Pulmonary artery endothelial cell (primary cell): ENCODE measurements around the gene C9orf43. TPM values are rescaled to one million over a fixed set of nuclear protein-coding genes. Genes with fewer than 3 reads are reported as not detected.

Source experiments
- DNase-seq: peaks from one replicate; pipeline ENCODE4 v3.0.0-alpha.2; 2011; ENCODE audit warnings: low read depth, low spot score
- total RNA-seq: library from RNA; depleted of rRNA; stranded (reverse); fragments of >200 nt; gene quantifications from 2 replicates; pipeline ENCODE4 v1.2.3, GENCODE V29; 2014

C9orf43 gene
- total RNA-seq, 1 donor from 2014 or later: 0.46 TPM

GRCh38 chr9:113465599-113466140 is 55.1 kb downstream of the C9orf43 start:
- no peak for DNase-seq

- DNase-seq: no peak
Observed at GRCh38 chr9:113467183-113467582, 56.6 kb downstream of the C9orf43 start.

DNA sequence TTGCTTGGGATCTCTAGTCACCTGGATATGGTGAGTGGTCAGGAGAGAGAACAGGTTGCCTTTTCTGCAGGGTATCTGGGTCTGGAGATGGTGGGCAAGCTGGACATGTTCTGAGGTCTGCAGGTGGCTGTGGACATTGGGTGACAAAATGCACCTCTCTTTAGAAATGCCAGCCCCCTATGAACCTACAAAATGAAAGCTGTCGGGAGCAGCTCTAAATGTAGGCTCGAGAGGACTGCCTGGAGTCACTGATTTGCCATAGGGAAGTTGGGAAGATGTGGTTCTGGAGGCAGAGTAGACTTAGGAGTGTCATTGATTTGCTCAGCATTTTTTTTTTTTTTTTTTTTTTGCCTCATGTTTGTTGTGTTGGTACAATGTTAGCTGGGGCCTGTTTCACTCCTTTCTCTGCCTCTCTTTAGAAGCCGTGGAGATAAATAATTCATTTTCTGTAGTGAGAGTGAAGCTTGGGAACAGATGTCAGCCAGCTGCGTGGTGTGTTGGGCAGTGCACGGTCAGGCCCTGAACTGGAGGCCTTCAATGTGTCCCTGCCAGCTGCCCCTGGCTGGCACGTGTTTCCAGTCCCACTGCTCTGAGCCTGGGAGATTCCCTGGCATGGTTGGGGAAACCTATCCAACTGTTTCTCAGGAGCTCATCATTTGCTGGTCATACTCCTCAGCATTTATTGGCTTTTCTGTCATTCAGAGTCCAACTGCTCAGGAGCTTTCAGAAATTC is 58.3 kb downstream of the C9orf43 start:
- no peak for DNase-seq

- no peak for DNase-seq
Observed at GRCh38 chr9:113471143-113471542, 60.6 kb downstream of the C9orf43 start.

DNA sequence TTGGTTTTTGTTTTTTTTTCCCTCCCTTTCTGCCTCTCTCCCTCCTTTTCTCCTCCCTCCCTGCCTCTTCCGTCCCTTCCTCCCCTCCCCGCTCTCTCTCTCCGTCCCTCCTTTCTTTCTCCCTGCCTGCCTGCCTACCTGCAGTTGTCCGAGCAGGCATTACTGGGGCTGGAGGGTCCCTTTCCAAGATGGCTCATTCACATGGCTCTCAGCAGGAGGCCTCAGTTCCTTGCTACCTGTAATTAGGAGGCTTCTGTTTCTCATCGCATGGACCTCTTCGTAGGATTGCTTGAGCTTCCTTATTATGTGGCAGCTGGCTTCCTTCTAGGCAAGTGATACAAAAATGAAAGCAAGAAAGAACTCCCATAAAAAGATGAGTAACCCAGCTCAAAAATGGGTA is 61.0 kb downstream of the C9orf43 start:
- no peak for DNase-seq

- no peak for DNase-seq
Observed at GRCh38 chr9:113472199-113472598, 61.7 kb downstream of the C9orf43 start.

DNA sequence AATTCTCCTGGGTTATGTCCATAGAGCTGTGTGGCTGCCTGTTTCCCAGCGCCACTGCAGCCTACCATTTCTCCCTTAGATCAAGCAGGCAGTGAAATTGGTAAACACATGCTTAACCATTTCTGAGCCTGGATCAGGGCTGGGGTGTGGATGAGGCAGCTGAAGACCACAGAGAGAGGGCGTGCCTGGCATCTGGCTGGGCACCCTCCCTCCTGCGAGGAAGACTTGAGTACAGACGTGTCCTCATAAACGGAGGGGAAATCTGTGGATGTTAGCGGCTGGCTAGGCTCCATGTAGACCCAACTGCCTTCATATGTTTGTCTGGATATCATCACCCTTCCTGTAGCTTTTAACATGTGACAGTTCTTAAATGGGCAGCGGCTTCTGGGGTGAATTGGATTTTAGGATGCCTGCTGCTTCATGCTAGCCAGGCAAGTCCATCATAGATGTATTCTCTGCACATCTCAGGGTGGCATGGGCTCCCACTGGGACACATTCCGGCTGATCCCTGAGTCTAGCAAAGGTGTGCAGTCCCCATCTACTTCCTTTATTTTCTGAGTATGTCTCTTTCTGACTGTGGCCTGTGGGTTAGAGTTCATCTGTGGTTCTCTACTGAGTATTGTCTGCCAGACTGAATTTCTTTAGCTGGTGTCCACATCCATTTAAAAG is 63.9 kb downstream of the C9orf43 start:
- no peak for DNase-seq

DNA sequence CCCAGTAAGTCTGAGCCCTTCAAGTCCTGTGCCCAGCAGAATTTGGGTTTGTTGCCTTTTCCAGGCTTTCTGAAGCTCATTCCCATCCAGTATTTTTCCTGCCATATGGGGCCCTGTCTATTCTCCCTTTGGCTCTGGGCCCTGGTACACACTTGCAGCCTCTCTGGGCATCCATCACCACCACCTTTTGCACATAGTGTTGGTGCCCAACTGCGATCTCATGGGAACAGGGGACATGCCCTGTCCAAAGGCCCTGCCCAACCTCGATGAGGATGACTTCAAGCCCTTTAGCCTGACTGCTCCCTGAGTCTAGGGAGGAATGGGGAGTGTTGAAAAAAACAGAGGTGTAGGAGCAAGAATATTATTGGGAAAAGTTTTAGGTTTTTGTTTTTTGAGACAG is 64.5 kb downstream of the C9orf43 start:
- no peak for DNase-seq

GRCh38 chr9:113475992-113476391 is 65.4 kb downstream of the C9orf43 start:
- DNase-seq: no peak

DNA sequence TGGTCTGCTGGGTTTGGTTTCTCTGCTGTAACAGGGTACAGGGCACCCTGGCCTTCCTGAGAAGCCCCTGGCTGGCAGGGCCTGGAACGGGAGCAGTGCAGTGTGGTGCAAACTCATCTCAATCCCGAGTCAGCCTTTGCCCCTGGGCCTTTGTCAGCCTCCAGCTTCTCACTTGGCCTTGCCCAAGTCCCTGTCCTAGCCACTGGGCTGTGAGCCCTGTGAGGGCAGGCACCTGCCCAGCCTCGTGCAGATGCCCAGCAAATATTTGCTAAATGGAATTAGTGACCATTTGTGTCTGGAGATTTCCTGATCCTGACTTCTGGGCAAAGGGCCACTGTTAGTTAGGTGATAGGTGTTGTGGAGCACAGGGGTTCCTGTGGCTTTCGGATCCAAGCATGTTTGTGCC is 66.0 kb downstream of the C9orf43 start:
- no peak for DNase-seq

DNA sequence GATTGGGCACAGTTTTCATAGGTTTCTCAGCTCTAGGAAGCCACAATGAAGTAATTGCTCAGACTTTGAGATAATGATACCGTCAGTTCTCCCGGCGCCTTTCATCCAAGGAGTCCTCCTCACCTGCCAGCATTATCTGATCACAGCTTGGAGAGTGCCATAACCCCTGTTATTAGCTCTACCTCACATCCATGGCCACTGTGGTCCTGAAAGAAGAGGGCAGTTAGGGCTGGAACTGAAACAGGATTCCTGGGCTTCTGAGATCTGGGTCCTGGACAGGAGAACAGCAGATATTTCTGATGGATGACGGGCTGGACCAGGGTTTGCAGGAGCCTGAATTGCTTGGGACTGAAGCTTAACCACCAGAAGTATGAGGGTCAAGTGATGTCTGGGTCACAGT is 66.5 kb downstream of the C9orf43 start:
- DNase-seq: no peak

DNA sequence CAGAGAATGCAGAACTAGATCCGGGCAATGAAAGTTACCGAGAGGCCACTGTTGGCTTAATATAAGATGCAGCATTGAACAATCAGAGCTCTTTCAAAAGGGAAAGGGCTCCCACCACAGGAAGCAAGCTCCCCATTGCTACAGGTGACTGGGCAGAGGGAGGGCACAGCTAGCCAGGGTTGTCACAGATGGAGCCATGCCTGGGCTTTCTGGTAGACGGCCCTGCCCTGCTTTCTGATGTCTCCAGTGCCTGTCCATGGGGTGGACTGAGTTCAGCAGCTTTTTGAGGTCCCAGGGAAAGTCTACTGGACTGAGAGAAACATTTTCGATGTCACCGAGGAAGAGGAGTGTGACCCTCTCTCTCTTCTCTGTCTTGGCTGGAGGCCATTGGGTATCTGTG is 67.1 kb downstream of the C9orf43 start:
- no peak for DNase-seq

DNA sequence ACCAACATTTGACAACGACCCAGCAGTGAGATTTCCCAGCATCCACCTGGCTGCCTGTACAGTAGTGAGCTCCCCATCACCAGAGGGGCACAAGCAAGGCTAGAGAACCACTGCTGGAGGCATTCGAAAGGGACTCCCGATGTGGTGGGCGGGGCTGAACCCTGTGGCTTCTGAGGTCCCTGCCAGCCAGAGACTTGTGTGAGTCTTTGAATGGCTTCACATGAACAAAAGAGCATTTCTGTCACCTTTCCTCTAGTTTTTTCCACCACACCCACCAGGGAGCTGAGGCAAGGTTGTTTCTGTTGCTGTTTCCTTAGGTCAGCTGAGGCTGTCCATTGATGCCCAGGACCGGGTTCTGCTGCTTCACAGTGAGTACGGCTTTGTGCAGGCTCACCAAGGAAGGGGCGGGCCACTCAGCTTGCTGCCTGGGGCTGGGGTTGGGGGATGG is 68.7 kb downstream of the C9orf43 start:
- DNase-seq: no peak

Other genes with a start within 250 kb of the C9orf43 start
- 16.6 and 23.2 TPM in 2 replicates for gene FKBP15, start 189.5 kb upstream of the C9orf43 start, total RNA-seq
- gene SLC31A1, start 189.2 kb upstream of the C9orf43 start, total RNA-seq: 17.1 and 17.5 TPM in 2 replicates
- gene CDC26, start 135.2 kb upstream of the C9orf43 start, total RNA-seq: 40.4 and 55.9 TPM in 2 replicates
- gene PRPF4, start 135.1 kb upstream of the C9orf43 start, total RNA-seq: 33.6 and 42.8 TPM in 2 replicates
- not detected in 2 replicates for gene RNF183, start 107.4 kb upstream of the C9orf43 start, total RNA-seq
- gene WDR31, start 70.5 kb upstream of the C9orf43 start, total RNA-seq: 1.0 and 1.4 TPM in 2 replicates
- under 0.01 TPM in 1 of 2 replicates, not detected in the other for gene BSPRY, start 61.2 kb upstream of the C9orf43 start, total RNA-seq
- 5.7 and 6.1 TPM in 2 replicates for gene HDHD3, start 33.8 kb upstream of the C9orf43 start, total RNA-seq
- 19.4 and 30.5 TPM in 2 replicates for gene ALAD, start 9.5 kb upstream of the C9orf43 start, total RNA-seq
- 52.6 and 80.8 TPM in 2 replicates for gene POLE3, start 72 bp upstream of the C9orf43 start, total RNA-seq
- gene RGS3, start 53.0 kb downstream of the C9orf43 start, total RNA-seq: 278 and 424 TPM in 2 replicates